ENCODE measurements around the gene KMT2C.

KMT2C gene

DNA sequence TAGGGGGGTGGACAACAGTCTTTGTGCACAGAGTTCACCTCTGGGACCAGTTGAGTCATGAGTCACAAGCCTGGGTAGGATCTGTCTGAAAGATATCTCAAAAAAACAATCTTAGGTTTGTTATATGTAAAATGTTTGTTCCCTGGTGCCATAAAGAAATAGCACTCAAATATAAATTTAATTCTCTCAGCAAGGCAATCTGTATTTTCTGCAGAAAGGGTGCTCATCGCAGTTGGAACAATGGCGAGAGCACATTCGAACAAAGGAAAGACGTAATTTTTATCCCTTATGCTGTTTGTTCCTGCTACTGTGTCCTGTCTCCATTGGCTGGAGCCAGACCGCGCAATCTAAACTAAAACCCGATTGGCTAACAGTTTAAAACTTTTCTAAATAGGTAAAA, 346.6 kb downstream of the KMT2C start:
- no peak for DNase-seq

DNA sequence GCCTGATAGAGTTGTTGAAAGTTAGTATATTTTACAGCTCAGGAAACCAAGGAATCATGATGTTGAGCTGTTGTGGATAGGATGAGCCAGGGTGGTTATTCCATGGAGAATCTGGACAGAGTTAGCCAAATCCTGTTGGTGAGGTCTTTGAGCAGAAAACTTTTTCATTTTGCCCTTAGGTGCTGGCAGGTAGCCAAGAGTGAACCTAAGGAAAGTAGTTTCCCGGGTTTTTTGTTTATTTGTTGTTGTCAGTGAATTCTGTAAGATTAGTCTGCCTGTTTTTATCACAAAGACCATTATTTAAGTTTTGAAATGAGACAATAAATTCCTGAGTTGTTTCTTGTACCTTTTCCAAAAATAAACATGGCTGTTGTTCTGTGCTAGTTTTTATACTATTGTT, 349.3 kb downstream of the KMT2C start:
- DNase-seq = no peak

DNA sequence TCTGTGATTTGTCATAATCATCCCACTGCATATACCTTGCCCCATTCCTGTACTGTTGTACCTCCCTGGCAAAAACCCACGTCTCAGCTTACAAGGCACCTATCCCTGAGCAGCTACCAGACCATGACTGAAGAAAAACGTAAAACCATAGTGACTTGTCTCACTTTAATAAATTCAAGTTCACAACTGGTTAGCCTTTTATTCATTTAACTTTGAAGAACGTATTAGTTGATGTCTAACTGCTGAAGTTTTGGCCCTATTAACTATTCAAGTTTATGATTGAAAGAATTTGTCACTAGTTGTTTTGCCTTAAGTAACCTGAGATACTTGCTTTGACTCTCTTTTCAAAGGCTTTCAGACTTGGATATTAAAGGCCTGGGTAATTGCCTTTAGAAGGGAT, 350.7 kb downstream of the KMT2C start:
- DNase-seq = no peak
